ENCODE measurements around the gene DRD3. TPM values are rescaled to one million over a fixed set of nuclear protein-coding genes. Genes with fewer than 3 reads are reported as not detected.

The DRD3 gene
- total RNA-seq, 1 donor from 2014 or later, result not detected

DNA sequence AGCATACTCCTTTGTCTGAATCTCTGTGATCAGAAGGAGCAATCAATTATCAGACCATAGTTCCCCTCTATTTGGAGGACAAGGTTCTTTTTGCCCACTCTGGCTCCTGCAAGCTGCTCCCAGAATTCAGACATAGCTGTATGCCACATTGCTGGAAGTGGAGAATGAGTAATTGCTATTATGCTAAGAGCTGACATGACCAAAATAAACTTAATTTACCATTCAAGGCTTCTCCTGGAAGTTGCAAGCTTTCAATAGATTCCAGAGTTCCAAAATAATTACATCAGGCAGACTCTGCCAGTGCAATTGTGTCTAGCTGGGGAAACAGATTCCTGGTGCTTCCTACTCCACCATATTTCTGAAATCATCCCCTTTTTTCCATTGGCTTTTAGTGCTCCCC, 7.6 kb upstream of the DRD3 start:
- no peak for DNase-seq (ENCODE audit: low read depth, low spot score)

DNA sequence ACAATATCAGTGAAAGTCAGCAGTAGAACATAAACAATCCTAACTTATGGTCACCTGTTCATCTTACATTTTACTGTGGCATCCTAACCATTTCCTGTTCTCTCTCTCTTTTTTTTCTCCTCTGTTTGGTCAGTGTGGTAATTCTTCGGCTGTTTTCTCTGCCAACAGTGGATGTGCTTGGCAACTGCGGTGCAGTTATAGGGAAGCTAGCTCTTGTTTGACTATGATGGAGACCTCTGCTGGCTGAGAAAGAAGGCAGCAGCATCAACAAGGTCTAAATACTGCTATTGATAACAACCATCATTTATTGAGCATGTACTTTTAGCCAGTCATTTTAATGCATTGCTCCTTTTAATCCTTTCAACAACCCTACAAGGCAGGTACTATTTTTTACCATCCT, 723 bp upstream of the DRD3 start:
- peak; percentile 2 for DNase-seq (ENCODE audit: low read depth, low spot score)

DNA sequence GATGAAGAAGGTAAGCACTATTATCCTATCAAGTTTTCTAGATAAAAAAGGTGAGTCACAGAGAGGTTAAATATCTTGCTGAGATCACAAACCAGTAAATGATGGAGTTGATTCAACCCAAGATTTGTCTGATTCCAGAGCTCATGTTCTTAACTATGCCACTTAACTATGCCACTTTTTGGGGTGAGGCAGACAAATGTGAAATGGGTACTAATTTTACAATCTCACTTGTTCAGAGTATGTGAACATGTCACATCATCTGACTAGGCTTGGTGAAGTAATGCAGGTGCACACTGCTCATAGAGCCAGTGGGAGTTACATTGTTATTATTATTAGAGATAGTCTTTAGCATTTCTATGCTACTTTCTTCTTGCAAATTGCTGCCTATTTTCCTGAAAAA, 2.0 kb downstream of the DRD3 start:
- no peak for DNase-seq (ENCODE audit: low read depth, low spot score)

DNA sequence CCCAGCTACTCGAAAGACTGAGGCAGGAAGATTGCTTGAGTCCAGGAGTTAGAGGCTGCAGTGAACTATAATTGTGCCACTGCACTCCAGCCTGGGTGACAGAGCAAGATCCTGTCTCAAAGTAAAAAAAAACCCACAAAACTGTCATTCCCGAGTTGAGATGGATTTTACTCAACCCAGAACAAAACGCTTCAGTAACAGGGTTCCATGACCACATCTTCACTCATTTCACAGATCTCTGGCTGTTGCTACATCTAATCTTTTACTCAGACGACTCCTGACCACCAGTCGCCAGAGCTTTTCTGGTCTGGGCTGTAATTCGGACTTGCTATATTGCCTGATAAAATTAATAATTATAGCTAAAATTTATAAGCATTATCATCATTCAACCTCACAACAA, 2.4 kb downstream of the DRD3 start:
- DNase-seq (ENCODE audit: low read depth, low spot score), result no peak

DNA sequence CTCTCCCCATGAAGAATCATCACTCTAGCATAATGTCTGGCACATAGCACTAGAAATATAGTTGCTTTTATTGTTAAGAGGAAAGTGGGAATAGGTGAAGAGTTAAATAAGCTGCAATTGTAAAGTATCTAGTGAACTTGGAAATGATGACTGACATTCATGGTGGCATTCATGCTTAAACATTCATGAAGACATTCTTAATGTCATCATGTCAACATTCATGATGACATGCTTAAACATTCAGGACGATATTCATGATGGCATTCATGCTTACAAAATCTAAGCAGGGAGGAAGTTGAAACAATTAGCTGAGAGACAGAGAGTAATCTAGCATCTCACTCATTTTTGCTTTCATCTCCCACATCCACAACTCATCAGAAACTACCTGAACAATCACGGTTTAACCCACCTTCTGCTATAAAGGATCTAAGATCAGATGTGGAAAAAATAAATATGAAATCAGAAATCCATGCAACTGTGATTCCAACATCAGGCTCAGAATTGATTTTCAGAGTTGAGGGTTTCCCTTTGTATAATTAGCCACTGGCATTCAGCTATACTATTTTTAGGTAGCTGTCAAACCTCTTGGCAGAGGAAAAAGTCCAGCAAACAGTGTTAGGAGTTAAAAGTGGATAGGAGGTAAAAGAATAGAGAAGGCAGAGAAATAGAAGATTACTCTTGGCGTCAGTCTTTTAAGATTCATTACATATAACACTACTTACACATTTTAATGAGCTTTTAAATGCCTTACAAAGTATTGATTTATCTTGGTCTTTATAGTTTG, 3.5 kb downstream of the DRD3 start:
- no peak for DNase-seq (ENCODE audit: low read depth, low spot score)

DNA sequence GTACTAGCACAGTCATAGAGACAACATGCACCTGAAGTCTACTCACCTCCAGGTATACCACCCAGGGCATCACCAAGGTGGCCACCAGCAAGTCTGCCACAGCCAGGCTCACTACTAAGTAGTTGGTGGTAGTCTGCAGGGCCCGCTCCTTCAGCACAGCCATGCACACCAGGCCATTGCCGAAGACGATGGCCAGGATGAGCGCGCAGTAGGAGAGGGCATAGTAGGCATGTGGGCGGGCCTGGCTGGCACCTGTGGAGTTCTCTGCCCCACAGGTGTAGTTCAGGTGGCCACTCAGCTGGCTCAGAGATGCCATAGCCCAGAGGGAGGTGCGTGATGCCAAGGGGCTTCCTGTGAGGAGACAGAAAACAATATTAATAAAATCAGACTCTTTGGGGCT, 7.2 kb downstream of the DRD3 start:
- DNase-seq (ENCODE audit: low read depth, low spot score), result no peak

DNA sequence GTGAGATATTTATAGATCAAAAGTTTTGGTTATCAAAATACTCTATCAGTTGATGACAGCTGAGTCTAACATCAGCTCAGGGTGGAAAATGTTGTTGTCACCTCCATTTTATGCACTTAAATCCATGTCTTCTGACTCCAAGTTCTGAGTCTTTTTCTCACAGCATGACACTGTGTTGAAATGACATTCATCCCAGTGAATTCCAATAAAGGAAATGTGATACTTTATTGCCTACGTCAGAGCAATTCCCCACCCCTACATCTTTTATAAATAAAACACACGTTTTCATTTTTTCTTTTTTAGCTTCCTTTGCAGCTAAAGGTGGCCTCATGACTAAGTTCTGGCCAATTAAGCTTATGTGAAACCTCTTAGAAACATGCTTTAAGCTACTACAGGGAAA, 10.7 kb downstream of the DRD3 start:
- DNase-seq (ENCODE audit: low read depth, low spot score), result no peak

DNA sequence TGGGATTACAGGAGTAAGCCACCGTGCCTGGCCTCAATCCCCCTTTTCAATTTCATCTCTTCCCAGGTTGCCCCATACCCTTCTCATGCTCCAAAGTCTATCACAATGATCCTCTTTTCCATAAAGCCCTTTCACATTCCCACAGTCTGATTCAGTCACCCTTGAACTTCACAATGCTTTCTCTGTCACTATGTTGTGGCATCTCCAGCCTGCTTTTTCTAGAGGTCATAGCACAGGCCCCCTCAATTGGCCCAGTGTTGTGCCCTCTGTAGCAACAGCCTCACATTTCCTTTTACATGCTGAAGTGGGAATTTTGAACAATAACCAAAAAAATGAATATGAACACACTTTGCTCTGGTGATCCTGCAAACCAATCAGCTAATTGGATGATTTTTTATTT, 21.5 kb downstream of the DRD3 start:
- no peak for DNase-seq (ENCODE audit: low read depth, low spot score)

DNA sequence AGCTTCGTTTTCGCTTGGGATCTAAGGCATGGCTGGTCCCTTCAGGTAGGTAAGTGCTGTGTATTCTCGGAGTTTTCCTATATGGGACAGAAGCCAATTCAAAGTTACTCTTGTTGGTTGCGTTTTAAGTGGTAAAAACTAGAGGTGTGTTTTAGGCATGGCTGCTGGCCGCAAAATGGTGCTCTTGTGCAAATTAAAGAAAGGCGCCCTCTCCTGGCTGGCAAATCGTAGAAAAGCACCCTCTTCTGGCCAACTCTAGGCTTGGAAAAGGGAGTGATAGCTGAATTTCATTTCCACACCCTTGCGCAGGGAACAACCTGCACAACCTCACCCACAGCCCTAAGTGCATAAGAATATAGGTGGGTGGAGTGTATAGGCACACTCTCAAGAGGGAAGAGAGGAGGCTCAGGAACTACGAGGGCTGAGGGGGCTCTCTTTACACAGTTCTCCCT, 23.5 kb downstream of the DRD3 start:
- peak; percentile 10 for DNase-seq (ENCODE audit: low read depth, low spot score)

DNA sequence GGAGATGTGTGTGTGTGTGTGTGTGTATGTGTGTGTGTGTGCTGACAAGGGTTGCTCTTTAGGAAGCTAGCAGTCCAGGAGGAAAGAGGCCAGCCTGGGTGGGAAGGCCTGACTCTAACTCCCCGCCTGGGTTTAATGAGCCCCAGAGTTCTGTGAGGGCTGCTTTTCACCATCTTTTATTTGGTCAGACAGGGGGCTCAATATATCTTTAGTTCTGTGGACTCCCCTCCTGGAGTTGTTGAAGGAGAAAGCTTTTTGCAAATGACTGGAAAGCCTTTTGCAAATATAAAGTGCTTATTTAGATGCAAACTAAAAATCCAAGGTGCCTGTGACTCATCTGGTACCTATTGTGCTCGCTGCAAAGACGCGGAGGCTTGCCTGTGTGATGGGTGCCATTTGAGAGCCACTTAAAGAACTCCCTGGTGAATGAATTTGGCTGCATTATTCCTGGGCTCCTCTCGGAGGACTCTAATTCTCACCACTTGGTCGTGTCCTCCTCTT, 24.5 kb downstream of the DRD3 start:
- no peak for DNase-seq (ENCODE audit: low read depth, low spot score)

DNA sequence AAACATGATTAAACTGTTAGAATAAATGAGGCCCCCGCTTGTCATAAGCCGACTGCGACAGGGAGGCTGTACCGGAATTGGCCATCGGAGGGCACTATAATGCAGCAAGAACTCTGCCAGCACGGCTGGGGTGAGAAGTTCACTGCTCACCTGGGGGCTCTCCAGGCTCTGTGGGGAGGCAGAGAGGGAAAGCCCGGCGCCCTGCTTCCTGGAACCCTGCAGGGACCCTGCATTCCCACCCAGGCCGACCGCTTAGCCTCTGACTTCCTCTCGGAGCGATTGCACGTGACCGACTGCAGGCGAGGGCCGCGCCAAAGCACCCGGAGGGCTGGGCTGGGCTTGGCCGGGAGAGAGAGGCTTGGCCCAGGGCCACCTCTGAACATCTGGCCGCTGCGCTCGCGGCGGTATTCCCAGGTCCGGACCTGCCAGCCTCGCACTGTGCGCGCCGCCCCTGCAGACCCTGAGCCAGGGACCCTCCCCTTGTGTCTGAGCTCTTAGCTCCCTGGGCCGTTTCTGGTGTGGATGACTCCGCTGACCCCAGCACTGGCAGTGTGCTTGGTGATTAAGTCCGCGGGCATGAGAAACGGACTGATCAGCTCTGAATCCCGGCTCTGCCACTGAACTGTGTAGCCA, 26.2 kb downstream of the DRD3 start:
- peak; percentile 49 for DNase-seq (ENCODE audit: low read depth, low spot score)

DNA sequence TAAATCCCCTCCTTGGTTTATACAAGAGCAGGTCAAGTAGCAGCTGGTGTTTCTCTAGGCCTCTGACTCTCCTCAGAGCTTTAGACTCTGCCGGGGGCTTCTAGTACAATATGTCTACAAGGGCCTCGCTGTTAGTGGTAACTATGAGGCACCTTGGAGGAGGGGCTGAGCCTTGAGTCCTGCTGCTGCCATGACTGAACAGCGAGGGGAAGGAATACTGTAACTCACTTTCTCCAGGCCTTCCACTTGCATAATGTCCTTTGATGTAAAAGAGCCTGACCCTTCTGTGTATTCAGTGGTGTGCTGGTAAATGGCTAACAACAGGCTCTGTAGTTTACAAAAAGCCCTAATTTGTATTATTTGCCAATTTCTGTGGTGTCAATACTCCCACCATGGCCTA, 27.8 kb downstream of the DRD3 start:
- no peak for DNase-seq (ENCODE audit: low read depth, low spot score)

DNA sequence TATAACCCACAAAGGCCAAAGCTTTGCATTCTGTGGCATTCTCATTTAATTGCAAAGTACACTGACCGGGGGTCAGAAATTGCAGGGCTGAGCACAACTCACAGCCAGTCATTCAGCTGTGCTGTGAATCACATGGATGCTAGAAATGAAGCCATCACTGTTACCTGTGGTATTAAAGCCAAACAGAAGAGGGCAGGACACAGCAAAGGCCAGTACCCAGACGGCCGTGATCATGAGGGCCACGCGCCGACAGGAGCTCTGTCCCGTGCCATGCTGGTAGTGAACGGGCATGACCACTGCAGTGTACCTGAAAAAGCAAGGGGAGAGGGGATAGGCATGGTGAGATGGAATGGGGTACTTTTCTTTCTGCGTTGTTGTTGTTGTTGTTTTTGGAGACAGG, 31.6 kb downstream of the DRD3 start:
- DNase-seq (ENCODE audit: low read depth, low spot score), result no peak

DNA sequence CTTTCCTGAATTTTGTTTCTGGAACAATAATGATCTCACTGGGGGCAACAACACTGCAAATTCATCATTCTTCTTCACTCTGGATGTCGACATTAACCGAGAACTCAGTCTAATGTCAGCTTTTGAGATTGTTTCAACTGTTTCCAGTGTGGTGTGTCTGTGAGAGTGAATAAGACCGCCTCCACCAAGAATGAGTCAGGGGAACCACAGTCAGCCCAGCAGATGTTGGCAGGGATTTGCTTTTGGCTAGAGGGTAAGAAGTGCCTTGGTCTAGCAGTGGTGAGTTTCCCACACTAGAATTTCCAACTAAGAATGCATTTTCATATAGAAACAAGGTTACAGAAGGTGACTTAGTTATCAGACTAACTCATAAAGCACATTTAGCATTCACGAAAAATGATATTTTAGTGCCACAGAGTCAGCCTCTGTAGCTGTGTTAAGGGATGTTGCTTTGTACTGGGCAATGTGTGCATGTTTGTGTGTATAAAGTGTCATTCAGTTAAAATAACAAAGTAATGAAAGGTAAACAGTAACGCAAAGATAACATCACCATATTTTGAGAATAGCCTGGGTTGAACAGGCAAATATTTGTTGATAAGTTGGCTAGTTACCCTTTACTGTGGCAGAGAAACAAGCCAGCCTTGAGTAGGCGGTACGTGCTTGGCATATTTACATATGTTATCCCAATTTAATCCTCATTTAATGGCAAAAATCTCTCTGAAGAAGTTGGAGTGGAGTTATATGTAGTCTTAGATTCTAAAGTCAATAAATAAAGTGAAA, 33.8 kb downstream of the DRD3 start:
- DNase-seq (ENCODE audit: low read depth, low spot score), result peak; percentile 32

DNA sequence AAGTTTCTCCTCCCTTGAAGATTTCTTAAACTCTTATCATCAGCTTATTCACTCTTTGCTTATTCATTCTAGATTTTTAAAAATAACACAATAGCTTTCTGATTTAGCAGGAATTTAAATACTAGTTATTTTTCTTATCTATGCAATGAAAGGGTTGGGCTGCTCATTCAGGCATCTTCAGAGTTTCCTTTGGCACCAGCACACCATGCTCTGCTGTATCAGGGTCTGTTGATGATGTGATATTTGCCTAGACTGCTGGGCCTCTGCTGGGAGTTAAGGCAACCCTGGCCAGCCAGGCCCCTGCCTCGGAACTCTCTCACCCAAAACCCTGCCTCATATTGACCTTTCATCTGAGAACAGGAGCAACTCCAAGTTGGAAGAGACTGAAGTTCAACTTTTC, 35.0 kb downstream of the DRD3 start:
- DNase-seq (ENCODE audit: low read depth, low spot score), result no peak

DNA sequence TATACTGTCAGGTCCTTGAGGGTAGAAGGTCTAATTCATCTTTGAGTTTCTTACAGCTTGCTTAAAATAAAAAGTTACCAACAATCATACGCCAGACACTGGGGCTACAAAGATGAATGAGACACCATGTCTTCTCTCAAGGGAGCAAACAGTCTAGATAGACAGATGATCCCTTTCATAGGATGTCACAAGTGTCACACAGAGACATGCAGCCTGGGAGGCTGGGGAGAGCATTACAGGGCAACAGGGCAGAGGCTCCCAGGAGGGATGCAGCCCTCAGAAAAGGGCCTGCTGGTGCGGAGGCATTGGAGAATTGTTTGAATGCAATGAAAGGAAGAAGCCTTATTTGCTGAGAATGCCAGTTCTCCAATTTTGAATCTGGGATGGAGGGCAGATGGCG, 39.0 kb downstream of the DRD3 start:
- DNase-seq (ENCODE audit: low read depth, low spot score), result no peak

DNA sequence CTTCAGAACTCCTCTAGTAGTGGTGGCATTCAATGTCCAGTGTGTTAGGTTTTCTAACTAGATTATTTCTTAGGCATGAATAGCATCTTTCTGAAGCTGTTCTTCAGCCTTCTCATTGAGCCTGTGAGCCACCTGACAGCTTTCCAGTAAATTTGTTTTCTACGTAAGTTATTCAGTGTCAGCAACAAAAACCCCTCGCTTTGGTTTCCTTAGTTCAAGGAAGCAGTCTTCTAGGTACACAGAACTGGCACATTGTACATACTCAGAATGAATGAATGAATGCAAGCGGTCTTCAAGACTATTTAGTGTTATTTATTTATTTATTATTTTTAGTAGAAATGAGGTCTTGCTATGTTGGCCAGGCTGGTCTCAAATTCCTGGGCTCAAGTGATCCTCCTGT, 44.9 kb downstream of the DRD3 start:
- DNase-seq (ENCODE audit: low read depth, low spot score), result no peak

DNA sequence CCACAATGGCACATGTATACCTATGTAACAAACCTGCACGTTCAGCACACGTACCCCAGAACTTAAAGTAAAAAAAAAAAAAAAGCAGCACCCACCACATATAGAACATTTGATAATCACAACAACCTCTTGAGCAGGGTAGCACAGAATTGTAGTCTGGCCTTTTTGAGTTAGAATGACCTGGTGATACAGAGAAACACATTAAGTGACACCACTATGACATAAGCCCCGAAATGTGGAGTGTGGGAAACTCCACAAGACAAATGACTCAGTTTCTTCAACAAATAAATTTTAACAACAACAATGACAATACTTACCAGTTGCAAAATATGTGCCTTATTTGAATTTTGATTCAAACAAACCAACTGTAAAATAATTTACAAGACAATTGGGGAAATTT, 46.4 kb downstream of the DRD3 start:
- no peak for DNase-seq (ENCODE audit: low read depth, low spot score)

DNA sequence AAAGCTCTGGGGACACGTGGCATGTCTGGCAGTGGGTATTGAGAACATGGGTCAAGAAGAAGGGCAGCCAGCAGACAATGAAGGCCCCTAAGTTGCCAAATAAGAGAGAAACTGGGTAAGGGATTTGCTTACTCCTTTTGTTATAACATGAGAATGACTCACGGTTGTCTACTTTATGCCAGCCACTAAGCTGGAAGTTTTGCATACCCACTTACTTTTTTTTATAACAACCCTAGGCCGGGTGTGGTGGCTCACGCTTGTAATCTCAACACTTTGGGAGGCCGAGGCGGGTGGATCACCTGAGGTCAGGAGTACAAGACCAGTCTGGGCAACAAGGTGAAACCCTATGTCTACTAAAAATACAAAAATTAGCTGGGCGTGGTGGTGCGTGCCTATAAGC, 50.0 kb downstream of the DRD3 start:
- DNase-seq (ENCODE audit: low read depth, low spot score), result no peak

DNA sequence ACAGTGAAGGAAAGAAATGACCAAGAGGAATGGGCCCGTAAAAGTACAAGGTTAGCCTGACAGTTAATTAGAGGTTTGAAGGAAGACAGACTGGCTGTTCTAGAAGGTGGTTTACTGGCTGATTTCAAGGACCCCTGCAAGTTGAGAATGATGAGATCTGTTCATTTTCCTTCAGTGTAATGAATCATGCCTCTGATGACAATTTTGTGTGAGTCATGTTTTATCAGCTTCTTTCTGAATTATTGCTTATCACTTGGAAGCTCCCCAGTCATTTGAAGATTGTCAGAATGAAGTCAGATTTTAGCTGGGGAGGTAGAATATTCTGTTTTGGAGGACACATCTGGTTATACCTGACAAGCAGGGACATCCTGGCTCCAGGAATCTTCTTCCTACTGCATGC, 50.6 kb downstream of the DRD3 start:
- DNase-seq (ENCODE audit: low read depth, low spot score), result no peak

DNA sequence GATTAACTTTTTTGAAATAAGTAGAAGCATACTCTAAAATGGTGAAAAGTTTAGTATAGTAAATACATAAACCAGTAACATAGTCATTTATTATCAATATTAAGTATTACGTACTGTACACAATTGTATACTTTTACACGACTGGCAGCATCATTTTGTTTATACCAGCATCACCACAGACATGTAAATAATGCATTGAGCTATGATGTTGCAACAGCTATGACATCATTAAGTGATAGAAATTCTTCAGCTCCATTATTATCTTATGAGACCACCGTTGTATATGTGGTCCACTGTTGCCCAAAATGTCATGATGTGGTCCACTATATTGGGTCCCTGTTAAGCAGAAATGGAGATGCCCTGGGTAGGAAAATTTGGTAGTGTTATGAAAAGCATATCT, 51.3 kb downstream of the DRD3 start:
- no peak for DNase-seq (ENCODE audit: low read depth, low spot score)

DNA sequence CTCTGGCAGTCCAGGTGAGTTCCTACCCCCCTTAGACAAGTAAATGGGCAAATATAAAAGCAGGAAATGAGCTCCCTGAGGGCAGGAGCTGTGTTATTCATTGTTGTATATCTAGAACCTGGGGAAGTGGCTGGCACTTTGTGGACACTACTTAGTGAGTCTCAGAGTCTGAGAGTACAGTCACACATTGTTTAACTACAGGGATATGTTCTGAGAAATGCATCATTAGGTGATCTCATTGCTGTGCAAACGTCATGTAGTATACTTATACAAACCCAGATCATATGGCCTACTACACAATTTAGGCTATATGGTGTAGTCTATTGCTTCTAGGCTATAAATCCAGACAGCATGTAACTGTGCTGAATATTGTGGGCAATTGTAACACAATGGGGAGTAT, 52.4 kb downstream of the DRD3 start:
- no peak for DNase-seq (ENCODE audit: low read depth, low spot score)

Data from pulmonary artery endothelial cell (primary cell).